WTC11 (cell line): ENCODE data around the gene OR52W1.

Experiments used
- CBFB ChIP-seq: sonication (generic); formaldehyde crosslinking; IDR thresholded peaks from 2 replicates; pipeline ENCODE4 v1.8.1; 2022; ENCODE audit warnings: mild to moderate bottlenecking, low read depth, missing genetic modification reagents
- CTCF ChIP-seq: fragments of 200-600 bp; IDR thresholded peaks from 2 replicates; pipeline ENCODE4 v1.8.0; 2022; ENCODE audit warnings: antibody characterized with exemption
- E2F5 ChIP-seq: sonication (generic); formaldehyde crosslinking; IDR thresholded peaks from 2 replicates; pipeline ENCODE4 v1.8.1; 2022; ENCODE audit warnings: mild to moderate bottlenecking, moderate library complexity, missing genetic modification reagents
- HMGA2 ChIP-seq: fragments of 250-450 bp; sonication (Bioruptor Pico); IDR thresholded peaks from 2 replicates; pipeline ENCODE4 v1.4.0; 2021; ENCODE audit warnings: mild to moderate bottlenecking, moderate library complexity
- RORB ChIP-seq: fragments of 250-450 bp; sonication (Bioruptor Pico); IDR thresholded peaks from 2 replicates; pipeline ENCODE4 v1.9.0; 2021; ENCODE audit warnings: mild to moderate bottlenecking
- SMAD4 ChIP-seq: sonication (generic); formaldehyde crosslinking; IDR thresholded peaks from 2 replicates; pipeline ENCODE4 v1.8.0; 2022; ENCODE audit warnings: mild to moderate bottlenecking, missing genetic modification reagents
- SP1 ChIP-seq: sonication (generic); formaldehyde crosslinking; conservative IDR thresholded peaks from 2 replicates; pipeline ENCODE4 v1.8.1; 2022; ENCODE audit warnings: missing genetic modification reagents
- ZBTB21 ChIP-seq: sonication (generic); formaldehyde crosslinking; IDR thresholded peaks from 2 replicates; pipeline ENCODE4 v1.8.1; 2023; ENCODE audit warnings: mild to moderate bottlenecking, missing genetic modification reagents, borderline replicate concordance
- ZNF671 ChIP-seq: fragments of 250-450 bp; sonication (Bioruptor Pico); IDR thresholded peaks from 2 replicates; pipeline ENCODE4 v1.8.0; 2021; ENCODE audit warnings: mild to moderate bottlenecking
- TF ChIP-seq, protein P1 (sequence below): sonication (generic); formaldehyde crosslinking; IDR thresholded peaks from 2 replicates; pipeline ENCODE4 v1.8.0; 2023; ENCODE audit warnings: missing genetic modification reagents
- TF ChIP-seq, protein P2 (sequence below): sonication (generic); formaldehyde crosslinking; IDR thresholded peaks from 2 replicates; pipeline ENCODE4 v1.8.1; 2022; ENCODE audit warnings: low read depth, missing genetic modification reagents, borderline replicate concordance

DNA sequence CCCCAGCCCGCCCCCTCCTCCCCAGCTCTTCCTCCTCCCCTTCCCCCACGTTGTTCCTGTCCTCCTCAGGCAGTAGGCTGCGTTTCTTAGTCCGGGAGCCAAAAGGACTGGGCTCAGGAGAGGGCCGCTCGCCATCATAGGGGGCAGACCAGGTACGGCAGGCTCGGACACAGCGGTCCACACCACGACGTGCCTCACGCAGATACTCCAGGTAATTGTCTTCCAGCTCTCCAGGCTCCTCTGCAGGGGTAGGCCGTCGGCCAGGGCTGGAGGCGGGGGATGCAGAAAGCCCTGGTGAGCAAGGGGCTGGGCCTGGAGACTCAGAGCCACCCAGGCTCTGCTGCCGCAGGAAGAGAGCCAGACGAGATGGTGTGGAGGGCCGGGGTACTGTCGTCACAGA lies 18.7 kb downstream of the OR52W1 start:
- TF ChIP-seq, protein P1, sequence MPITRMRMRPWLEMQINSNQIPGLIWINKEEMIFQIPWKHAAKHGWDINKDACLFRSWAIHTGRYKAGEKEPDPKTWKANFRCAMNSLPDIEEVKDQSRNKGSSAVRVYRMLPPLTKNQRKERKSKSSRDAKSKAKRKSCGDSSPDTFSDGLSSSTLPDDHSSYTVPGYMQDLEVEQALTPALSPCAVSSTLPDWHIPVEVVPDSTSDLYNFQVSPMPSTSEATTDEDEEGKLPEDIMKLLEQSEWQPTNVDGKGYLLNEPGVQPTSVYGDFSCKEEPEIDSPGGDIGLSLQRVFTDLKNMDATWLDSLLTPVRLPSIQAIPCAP (CRISPR knock-in tag): no peak
- no peak for TF ChIP-seq CTCF
- no peak for TF ChIP-seq SP1 (CRISPR knock-in tag)
- TF ChIP-seq CBFB (CRISPR knock-in tag): no peak
- TF ChIP-seq E2F5 (CRISPR knock-in tag): no peak
- TF ChIP-seq, protein P2, sequence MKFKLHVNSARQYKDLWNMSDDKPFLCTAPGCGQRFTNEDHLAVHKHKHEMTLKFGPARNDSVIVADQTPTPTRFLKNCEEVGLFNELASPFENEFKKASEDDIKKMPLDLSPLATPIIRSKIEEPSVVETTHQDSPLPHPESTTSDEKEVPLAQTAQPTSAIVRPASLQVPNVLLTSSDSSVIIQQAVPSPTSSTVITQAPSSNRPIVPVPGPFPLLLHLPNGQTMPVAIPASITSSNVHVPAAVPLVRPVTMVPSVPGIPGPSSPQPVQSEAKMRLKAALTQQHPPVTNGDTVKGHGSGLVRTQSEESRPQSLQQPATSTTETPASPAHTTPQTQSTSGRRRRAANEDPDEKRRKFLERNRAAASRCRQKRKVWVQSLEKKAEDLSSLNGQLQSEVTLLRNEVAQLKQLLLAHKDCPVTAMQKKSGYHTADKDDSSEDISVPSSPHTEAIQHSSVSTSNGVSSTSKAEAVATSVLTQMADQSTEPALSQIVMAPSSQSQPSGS (CRISPR knock-in tag): no peak
- TF ChIP-seq HMGA2 (CRISPR knock-in tag): no peak
- TF ChIP-seq ZNF671 (CRISPR knock-in tag): no peak
- no peak for TF ChIP-seq RORB (CRISPR knock-in tag)
- no peak for TF ChIP-seq ZBTB21 (CRISPR knock-in tag)
- no peak for TF ChIP-seq SMAD4 (CRISPR knock-in tag)
